Esophagus squamous epithelium (tissue), 5 donors: ENCODE data around the gene CUEDC1. TPM values are rescaled to one million over a fixed set of nuclear protein-coding genes. Genes with fewer than 3 reads are reported as not detected.

Experiments
- DNase-seq: peaks from one replicate; lab custom pipeline; 2025; lab: John Stamatoyannopoulos, UW
- H3K27ac ChIP-seq, 4 donors: fragments of 200-600 bp; sonication (generic); one replicate each; pipeline ENCODE4 v1.5.1; 2016 to 2019; ENCODE audit warnings: mild to moderate bottlenecking in 1 of 4
- H3K27me3 ChIP-seq, 4 donors: fragments of 200-600 bp; sonication (generic); 1 replicate in 3 of 4; 2 replicates in 1 of 4; pipeline versions ENCODE4 v1.5.1 to v1.6.0; 2017 to 2021; ENCODE audit warnings: antibody characterized with exemption in 1 of 4
- H3K36me3 ChIP-seq, 3 donors: fragments of 200-600 bp; sonication (generic); one replicate each; pipeline ENCODE4 v1.5.1; 2016 to 2019
- H3K4me1 ChIP-seq, 3 donors: fragments of 200-600 bp; sonication (generic); one replicate each; pipeline ENCODE4 v1.5.1; 2017 to 2019
- H3K4me3 ChIP-seq, 4 donors: fragments of 200-600 bp; sonication (generic); 1 replicate in 3 of 4; 2 replicates in 1 of 4; pipeline ENCODE4 v1.5.1; 2016 to 2019; ENCODE audit warnings: mild to moderate bottlenecking in 2 of 4, moderate library complexity in 1 of 4
- H3K9me3 ChIP-seq, 3 donors: fragments of 200-600 bp; sonication (generic); one replicate each; pipeline ENCODE4 v1.5.1; 2016 to 2019
- CTCF ChIP-seq, 6 experiments: fragments of 450-650 bp in 4 of 6; fragments of 200-600 bp in 2 of 6; sonication (generic) in 2 of 6; IDR thresholded peaks; one replicate each; pipeline ENCODE4 v1.5.1; 2016 to 2019; ENCODE audit warnings: antibody characterized with exemption in 6 of 6, mild to moderate bottlenecking in 4 of 6, moderate library complexity in 4 of 6
- POLR2A ChIP-seq, 4 donors: fragments of 450-650 bp; IDR thresholded peaks; one replicate each; pipeline ENCODE4 v1.6.1; 2017; ENCODE audit warnings: antibody characterized with exemption in 4 of 4, mild to moderate bottlenecking in 4 of 4, moderate library complexity in 3 of 4
- WGBS, 2 donors: methylation state at CpG; one replicate each; pipeline ENCODE4 v1.1.5; 2018; 5-methylcytosine and 5-hydroxymethylcytosine counted together
- intact Hi-C: fragments of 100-400 bp; cut with DNase I; formaldehyde crosslinking; loops from one replicate; pipeline ENCODE4 v1.15.0; 2022
- total RNA-seq, 4 donors: library from RNA; depleted of rRNA; stranded (reverse); fragments of >200 nt; gene quantifications; one replicate each; pipeline ENCODE4 v1.1.0, GENCODE V29; 2016
- donor health status: DM: yes; HTN: yes; CAD: no.

Gene CUEDC1
- total RNA-seq, 4 donors from 2014 or later: 7.4 to 27.3 (median 18.4) TPM

GRCh38 chr17:57935833-57936807, 19.1 kb downstream of the CUEDC1 start:
- H3K27ac ChIP-seq: peak overlapping the region; percentile 75 to 98 (median 90)
- intact Hi-C loops: no loop called here
- 59 to 76% methylated on average over 7 to 10 of the region's 11 CpGs for WGBS, 2 donors
- no peaks in the 10 kb centered on the region for H3K9me3 ChIP-seq
- no peaks in the 10 kb centered on the region for H3K36me3 ChIP-seq
- no peak for DNase-seq
- no peaks in the 10 kb centered on the region for H3K27me3 ChIP-seq
- H3K4me3 ChIP-seq: peak overlapping the region in 1 of 4 donors; percentile 10
- H3K4me1 ChIP-seq: peaks cover 42 to 99% (median 70%) of the 10 kb centered on the region in 3 donors
- TF ChIP-seq CTCF (IDR thresholded peaks at IDR 0.05) (no peak), POLR2A (IDR thresholded peaks at IDR 0.05) (no peak)

DNA sequence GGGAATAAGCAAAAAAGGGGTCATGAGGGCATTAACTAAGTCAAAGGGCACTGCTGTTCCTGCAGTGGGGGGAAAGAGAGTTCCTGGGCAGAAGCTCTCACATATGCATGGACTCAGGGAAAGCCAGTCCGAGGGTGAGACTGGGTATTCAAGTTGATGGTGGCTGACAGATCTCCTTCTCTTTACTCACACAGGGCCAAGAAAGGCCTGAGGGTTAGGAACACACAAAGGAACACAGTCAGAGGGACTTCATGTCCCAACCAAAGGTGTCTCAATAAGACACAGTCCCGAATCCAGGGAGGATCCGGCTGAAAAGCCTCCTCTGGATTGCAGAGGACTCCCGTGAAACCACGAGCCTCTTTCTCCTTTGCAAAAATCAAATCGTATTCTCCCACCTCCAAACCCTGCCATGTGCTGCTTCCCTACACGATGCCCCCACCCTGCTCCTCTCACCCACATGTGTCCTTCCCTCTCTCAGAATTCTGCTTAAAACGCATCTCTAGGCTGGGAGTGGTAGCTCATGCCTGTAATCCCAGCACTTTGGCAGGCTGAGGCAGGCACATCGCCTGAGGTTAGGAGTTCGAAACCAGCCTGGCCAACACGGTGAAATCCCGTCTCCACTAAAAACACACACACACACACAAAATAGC, 23.6 kb downstream of the CUEDC1 start:
- H3K4me1 ChIP-seq: peaks cover 47 to 99% (median 85%) of the 10 kb centered on the region in 3 donors
- intact Hi-C loops: no loop called here

DNA sequence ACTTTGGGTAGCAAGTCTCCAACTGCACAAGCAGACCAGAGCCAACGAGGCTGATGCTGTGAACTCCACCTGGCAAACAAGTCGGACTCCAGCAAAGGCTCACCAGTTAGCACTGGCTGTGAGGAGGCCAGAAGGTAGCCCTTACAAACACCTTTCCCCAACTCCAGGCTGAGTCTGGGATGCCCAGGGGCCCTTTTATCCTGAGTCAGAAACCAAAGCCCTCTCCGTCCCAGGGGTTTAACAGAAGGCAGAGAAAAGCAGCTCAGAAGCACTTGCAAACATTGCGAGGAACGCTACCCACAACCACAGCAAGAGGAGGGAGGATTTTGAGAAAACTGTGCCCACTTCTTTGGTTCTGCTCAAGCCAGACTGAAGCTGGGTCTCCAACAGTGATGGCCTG, 25.0 kb downstream of the CUEDC1 start:
- Histone ChIP-seq H3K4me3 (no peak overlapping the region), H3K27me3 (no peaks in the 10 kb centered on the region), H3K36me3 (no peaks in the 10 kb centered on the region), H3K27ac (peak overlapping the region; percentile 23 to 98 (median 86)), H3K9me3 (no peaks in the 10 kb centered on the region), H3K4me1 (peaks cover 33 to 99% (median 78%) of the 10 kb centered on the region in 3 donors)
- TF ChIP-seq POLR2A (IDR thresholded peaks at IDR 0.05) (no peak), CTCF (IDR thresholded peaks at IDR 0.05) (no peak)
- WGBS, 2 donors: 70 to 88% methylated on average over 3 to 4 of the region's 5 CpGs
- intact Hi-C loops: no loop called here
- no peak for DNase-seq

More for the DNA sequence above, 23.6 kb downstream of the CUEDC1 start:
- H3K27me3 ChIP-seq: no peaks in the 10 kb centered on the region
- no peaks in the 10 kb centered on the region for H3K36me3 ChIP-seq
- no peaks in the 10 kb centered on the region for H3K9me3 ChIP-seq
- TF ChIP-seq CTCF (IDR thresholded peaks at IDR 0.05) (no peak), POLR2A (IDR thresholded peaks at IDR 0.05) (no peak)
- 47 to 52% methylated on average over 9 to 11 of the region's 12 CpGs for WGBS, 2 donors
- H3K27ac ChIP-seq: peak overlapping the region; percentile 23 to 98 (median 86)
- no peak overlapping the region for H3K4me3 ChIP-seq
- DNase-seq: no peak

GRCh38 chr17:57929386-57929785, 25.8 kb downstream of the CUEDC1 start:
- H3K27ac ChIP-seq: peak overlapping the region; percentile 45 to 98 (median 86)
- 56 to 61% methylated on average over 4 of the region's 4 CpGs for WGBS, 2 donors
- no peaks in the 10 kb centered on the region for H3K27me3 ChIP-seq
- no peaks in the 10 kb centered on the region for H3K9me3 ChIP-seq
- no peaks in the 10 kb centered on the region for H3K36me3 ChIP-seq
- H3K4me1 ChIP-seq: peaks cover 33 to 99% (median 74%) of the 10 kb centered on the region in 3 donors
- intact Hi-C loops: no loop called here
- TF ChIP-seq POLR2A (IDR thresholded peaks at IDR 0.05): no peak
- TF ChIP-seq CTCF (IDR thresholded peaks at IDR 0.05): no peak
- no peak for DNase-seq
- no peak overlapping the region for H3K4me3 ChIP-seq
